T-helper 22 cell (primary cell): Measurements from ENCODE around the gene TRMT6.

Source experiments
- DNase-seq: peaks from one replicate; pipeline ENCODE4 v3.0.0-alpha.2; 2020; ENCODE audit warnings: low read depth

Gene TRMT6

DNA sequence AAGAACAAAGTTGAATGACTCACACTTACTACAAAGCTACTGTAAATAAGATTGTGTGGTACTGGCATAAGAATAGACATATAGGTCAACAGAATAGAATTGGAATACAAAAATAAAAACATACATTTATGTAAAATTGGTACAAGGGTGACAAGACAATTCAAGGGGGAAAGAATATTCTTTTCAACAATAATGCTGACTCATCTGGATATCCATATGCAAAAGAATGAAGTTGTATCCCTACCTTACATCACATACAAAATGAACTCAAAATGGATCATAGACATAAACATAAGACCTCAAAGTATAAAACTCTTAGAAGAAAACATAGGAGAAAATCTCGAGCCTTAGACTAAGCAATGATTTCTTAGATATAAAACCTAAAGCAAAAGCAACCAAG lies 50.9 kb downstream of the TRMT6 start:
- no peak for DNase-seq

- DNase-seq = no peak
Measured at GRCh38 chr20:5895626-5896025, 54.7 kb downstream of the TRMT6 start.

- DNase-seq = no peak
Measured at GRCh38 chr20:5893621-5894020, 56.7 kb downstream of the TRMT6 start.

DNA sequence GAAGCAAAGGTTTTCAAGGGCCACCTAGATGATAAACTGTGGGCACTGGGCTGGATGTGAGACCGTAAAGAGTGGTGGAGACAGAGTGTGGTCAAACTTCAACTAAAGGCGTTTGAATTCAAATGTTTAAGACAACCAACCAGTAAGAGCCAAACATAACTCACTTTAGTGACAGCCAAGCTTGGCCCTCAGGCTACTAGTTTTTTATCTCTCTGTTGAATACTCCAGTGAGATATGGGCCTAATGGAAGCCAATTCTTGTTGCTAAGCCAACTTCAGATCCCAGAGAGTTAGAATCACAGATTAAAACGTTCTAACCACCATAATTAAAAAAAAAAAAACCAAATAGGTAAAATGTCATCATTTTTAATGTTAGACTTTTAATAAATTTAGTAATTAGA lies 57.3 kb downstream of the TRMT6 start:
- no peak for DNase-seq

DNA sequence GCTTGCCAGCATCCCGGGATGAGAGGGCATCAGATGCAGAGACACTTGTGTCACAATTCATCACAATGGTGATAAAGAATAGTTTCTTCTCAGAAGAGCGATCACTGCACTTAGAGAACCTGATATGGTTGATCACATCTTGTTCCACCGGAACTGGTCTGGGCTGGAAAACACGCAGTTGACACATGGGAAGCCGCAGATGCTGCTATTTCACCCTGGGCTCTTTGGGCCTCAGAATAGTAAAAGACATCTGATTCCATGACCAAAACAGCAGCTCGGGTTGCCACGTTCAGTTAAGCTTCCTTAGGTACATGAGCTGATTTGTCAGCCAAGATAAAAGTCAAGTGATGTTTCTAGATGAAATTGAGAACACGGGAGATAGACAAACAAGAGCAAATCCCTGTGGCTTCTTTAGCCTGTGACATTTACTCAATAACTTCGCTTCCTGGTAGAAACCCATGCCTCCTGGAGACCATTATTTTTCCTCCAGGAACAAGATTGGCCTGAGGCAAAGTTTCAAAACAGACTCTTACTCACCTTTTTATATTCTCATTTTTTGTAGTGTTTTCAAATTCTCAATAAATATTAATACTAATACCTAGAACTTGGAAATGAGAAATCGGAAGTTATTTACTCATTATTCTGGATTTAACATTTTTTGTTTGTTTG lies 59.4 kb downstream of the TRMT6 start:
- DNase-seq = no peak

GRCh38 chr20:5888041-5888440 lies 62.3 kb downstream of the TRMT6 start:
- DNase-seq = no peak

GRCh38 chr20:5887386-5887785 lies 62.9 kb downstream of the TRMT6 start:
- DNase-seq = no peak
